Islet precursor cell (in vitro differentiated cells): ENCODE results near the gene BMPER.

Experiments used
- DNase-seq: peaks from one replicate; pipeline ENCODE4 v3.0.0-alpha.2; 2018

Gene BMPER

GRCh38 chr7:34191771-34192479 is 286.6 kb downstream of the BMPER start:
- no peak for DNase-seq

- no peak for DNase-seq
Measured at GRCh38 chr7:34192906-34193305, 287.6 kb downstream of the BMPER start.

DNA sequence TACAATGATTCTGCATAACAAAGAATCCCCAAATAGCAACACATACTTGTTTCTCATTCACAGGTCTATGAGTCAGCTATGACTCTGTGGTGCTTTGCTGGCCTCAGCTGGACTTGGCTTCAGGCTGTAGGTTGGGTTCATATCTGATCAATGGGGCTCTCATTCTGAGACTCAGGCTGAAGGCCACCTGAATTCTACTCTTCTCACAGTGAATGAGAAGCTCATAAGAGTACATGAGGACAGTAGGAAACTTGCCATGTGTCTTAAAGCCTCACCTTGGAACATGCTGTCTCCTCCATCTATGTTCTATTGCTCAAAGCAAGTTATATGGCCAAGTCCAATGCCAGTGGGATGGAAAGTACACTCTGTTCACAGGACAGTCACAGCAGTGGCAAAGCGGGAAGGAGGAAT is 292.9 kb downstream of the BMPER start:
- DNase-seq: no peak
